IPS-20b (cell line): ENCODE measurements around the gene NBPF3.

Source experiments
- H3K27ac ChIP-seq: one replicate; pipeline ENCODE4 v1.5.1; 2013; ENCODE audit warnings: low read length
- H3K27me3 ChIP-seq: 2 replicates; pipeline ENCODE4 v1.6.1; 2013; ENCODE audit warnings: mild to moderate bottlenecking, low read length, inconsistent platforms; ENCODE audit not compliant: insufficient read depth
- H3K36me3 ChIP-seq: 2 replicates; pipeline ENCODE4 v1.6.1; 2013; ENCODE audit warnings: low read depth, mild to moderate bottlenecking, inconsistent platforms, low read length, moderate library complexity; ENCODE audit not compliant: insufficient read depth
- H3K4me1 ChIP-seq: 2 replicates; pipeline ENCODE4 v1.6.1; 2013; ENCODE audit warnings: mild to moderate bottlenecking, control low read depth, inconsistent platforms, low read length, moderate library complexity; ENCODE audit not compliant: insufficient read depth
- H3K4me3 ChIP-seq: 2 replicates; pipeline ENCODE4 v1.5.1; 2013; ENCODE audit warnings: mild to moderate bottlenecking, low read length, inconsistent platforms
- H3K9ac ChIP-seq: 2 replicates; pipeline ENCODE4 v1.6.1; 2013; ENCODE audit warnings: low read depth, mild to moderate bottlenecking, inconsistent platforms, low read length, moderate library complexity
- H3K9me3 ChIP-seq: 2 replicates; pipeline ENCODE4 v1.6.1; 2013; ENCODE audit warnings: mild to moderate bottlenecking, low read depth, low read length, inconsistent platforms; ENCODE audit not compliant: insufficient read depth

Gene NBPF3

GRCh38 chr1:21524220-21524619 is 84.3 kb downstream of the NBPF3 start:
- Histone ChIP-seq H3K4me3 (no peak overlapping the region), H3K9ac (no peak overlapping the region), H3K27ac (no peak overlapping the region), H3K36me3 (peaks cover 2% of the 10 kb centered on the region; the same call in 1 of the 2 replicates), H3K9me3 (no peaks in the 10 kb centered on the region), H3K4me1 (peaks cover 11% of the 10 kb centered on the region; the same call in 1 of the 2 replicates), H3K27me3 (no peaks in the 10 kb centered on the region)

GRCh38 chr1:21524686-21525339 is 84.9 kb downstream of the NBPF3 start:
- H3K4me1 ChIP-seq = peaks cover 5% of the 10 kb centered on the region; the same call in 1 of the 2 replicates
- H3K9ac ChIP-seq = no peak overlapping the region
- H3K36me3 ChIP-seq = peaks cover 4% of the 10 kb centered on the region; the same call in 1 of the 2 replicates
- no peaks in the 10 kb centered on the region for H3K27me3 ChIP-seq
- H3K9me3 ChIP-seq = no peaks in the 10 kb centered on the region
- no peak overlapping the region for H3K27ac ChIP-seq
- H3K4me3 ChIP-seq = no peak overlapping the region

GRCh38 chr1:21525340-21525717 is 85.4 kb downstream of the NBPF3 start:
- no peak overlapping the region for H3K9ac ChIP-seq
- H3K4me1 ChIP-seq = peaks cover 8% of the 10 kb centered on the region
- peaks cover 4% of the 10 kb centered on the region; the same call in 1 of the 2 replicates for H3K36me3 ChIP-seq
- no peak overlapping the region for H3K27ac ChIP-seq
- no peaks in the 10 kb centered on the region for H3K27me3 ChIP-seq
- H3K4me3 ChIP-seq = no peak overlapping the region
- no peaks in the 10 kb centered on the region for H3K9me3 ChIP-seq

- H3K27ac ChIP-seq = no peak overlapping the region
- H3K36me3 ChIP-seq = peaks cover 4% of the 10 kb centered on the region; the same call in 1 of the 2 replicates
- H3K4me1 ChIP-seq = peaks cover 5% of the 10 kb centered on the region
- H3K27me3 ChIP-seq = no peaks in the 10 kb centered on the region
- H3K4me3 ChIP-seq = no peak overlapping the region
- H3K9me3 ChIP-seq = no peaks in the 10 kb centered on the region
- no peak overlapping the region for H3K9ac ChIP-seq
Measured at GRCh38 chr1:21526441-21526840, 86.5 kb downstream of the NBPF3 start.

GRCh38 chr1:21530368-21531016 is 90.6 kb downstream of the NBPF3 start:
- peaks cover 4% of the 10 kb centered on the region; the same call in 1 of the 2 replicates for H3K36me3 ChIP-seq
- H3K9ac ChIP-seq = no peak overlapping the region
- no peaks in the 10 kb centered on the region for H3K27me3 ChIP-seq
- no peak overlapping the region for H3K27ac ChIP-seq
- H3K9me3 ChIP-seq = no peaks in the 10 kb centered on the region
- peaks cover 5% of the 10 kb centered on the region for H3K4me1 ChIP-seq
- H3K4me3 ChIP-seq = no peak overlapping the region

GRCh38 chr1:21531241-21531640 is 91.3 kb downstream of the NBPF3 start:
- H3K9me3 ChIP-seq = no peaks in the 10 kb centered on the region
- no peak overlapping the region for H3K4me3 ChIP-seq
- H3K27ac ChIP-seq = no peak overlapping the region
- H3K36me3 ChIP-seq = peaks cover 4% of the 10 kb centered on the region; the same call in 1 of the 2 replicates
- no peak overlapping the region for H3K9ac ChIP-seq
- peaks cover 5% of the 10 kb centered on the region for H3K4me1 ChIP-seq
- H3K27me3 ChIP-seq = no peaks in the 10 kb centered on the region

GRCh38 chr1:21532496-21532895 is 92.6 kb downstream of the NBPF3 start:
- H3K4me3 ChIP-seq = no peak overlapping the region
- peaks cover 4% of the 10 kb centered on the region; the same call in 1 of the 2 replicates for H3K36me3 ChIP-seq
- H3K9me3 ChIP-seq = no peaks in the 10 kb centered on the region
- no peak overlapping the region for H3K9ac ChIP-seq
- no peak overlapping the region for H3K27ac ChIP-seq
- H3K4me1 ChIP-seq = peaks cover 9% of the 10 kb centered on the region
- no peaks in the 10 kb centered on the region for H3K27me3 ChIP-seq

- Histone ChIP-seq H3K4me3 (no peak overlapping the region), H3K9me3 (no peaks in the 10 kb centered on the region), H3K27ac (no peak overlapping the region), H3K4me1 (peaks cover 14% of the 10 kb centered on the region), H3K9ac (no peak overlapping the region), H3K27me3 (no peaks in the 10 kb centered on the region), H3K36me3 (peaks cover 4% of the 10 kb centered on the region; the same call in 1 of the 2 replicates)
Measured at GRCh38 chr1:21532992-21533534, 93.1 kb downstream of the NBPF3 start.

GRCh38 chr1:21534146-21534545 is 94.2 kb downstream of the NBPF3 start:
- H3K4me3 ChIP-seq = no peak overlapping the region
- H3K36me3 ChIP-seq = peaks cover 3% of the 10 kb centered on the region; the same call in 1 of the 2 replicates
- H3K27ac ChIP-seq = no peak overlapping the region
- H3K9ac ChIP-seq = 0 out of 2 replicates have a peak overlapping the region, but pooled peaks have one; percentile 15
- H3K9me3 ChIP-seq = no peaks in the 10 kb centered on the region
- H3K27me3 ChIP-seq = no peaks in the 10 kb centered on the region
- H3K4me1 ChIP-seq = peaks cover 16% of the 10 kb centered on the region
